ENCODE measurements around the gene GPATCH3.

The GPATCH3 gene

DNA sequence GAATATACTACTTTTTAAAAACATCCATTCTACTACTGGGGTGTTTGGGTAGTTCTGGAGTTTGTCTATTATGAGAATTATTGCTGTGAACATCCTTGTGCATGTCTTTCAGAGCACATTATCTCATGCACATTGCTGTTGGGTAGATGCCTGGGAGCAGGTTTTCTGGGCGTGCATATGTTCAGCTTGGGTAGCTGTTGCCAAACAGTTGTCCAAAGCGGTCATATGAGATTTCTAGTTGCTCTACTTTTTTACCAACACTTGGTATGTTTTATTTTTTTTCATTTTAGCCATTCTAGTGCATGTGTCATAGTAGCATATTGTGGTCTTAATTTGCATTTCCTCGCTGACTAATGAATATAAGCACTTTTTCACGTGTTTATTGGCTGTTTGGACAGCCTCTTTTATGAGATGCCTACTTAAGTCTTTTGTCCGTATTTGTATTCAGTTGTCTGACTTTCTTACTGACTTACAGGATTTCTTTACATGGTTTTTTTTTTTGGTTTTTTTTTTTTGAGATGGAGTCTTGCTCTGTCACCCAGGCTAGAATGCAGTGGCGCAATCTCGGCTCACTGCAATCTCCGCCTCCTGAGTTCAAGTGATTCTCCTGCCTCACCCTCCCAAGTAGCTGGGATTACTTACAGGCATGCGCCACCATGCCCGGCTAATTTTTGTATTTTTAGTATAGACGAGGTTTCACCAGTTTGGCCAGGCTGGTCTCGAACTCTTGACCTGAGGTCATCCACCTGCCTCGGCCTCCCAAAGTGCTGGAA lies 55.7 kb downstream of the GPATCH3 start:
- DNase-seq (ENCODE audit: low spot score), result no peak

Data from left forelimb (tissue), 1 donor.